Thyroid gland (tissue), 4 donors: ENCODE results near the gene TLCD5.

Source experiments
- POLR2A ChIP-seq, 2 donors: fragments of 450-650 bp; IDR thresholded peaks; one replicate each; pipeline ENCODE4 v1.6.1; 2017; ENCODE audit warnings: antibody characterized with exemption in 2 of 2, mild to moderate bottlenecking in 2 of 2, moderate library complexity in 1 of 2
- TF ChIP-seq, protein P1 (sequence below), 6 experiments: fragments of 200-600 bp in 3 of 6; fragments of 450-650 bp in 3 of 6; sonication (generic) in 3 of 6; IDR thresholded peaks; one replicate each; pipeline ENCODE4 v1.5.1; 2016 to 2019; ENCODE audit warnings: antibody characterized with exemption in 6 of 6, mild to moderate bottlenecking in 2 of 6, inconsistent platforms in 1 of 6, moderate library complexity in 1 of 6

DNA sequence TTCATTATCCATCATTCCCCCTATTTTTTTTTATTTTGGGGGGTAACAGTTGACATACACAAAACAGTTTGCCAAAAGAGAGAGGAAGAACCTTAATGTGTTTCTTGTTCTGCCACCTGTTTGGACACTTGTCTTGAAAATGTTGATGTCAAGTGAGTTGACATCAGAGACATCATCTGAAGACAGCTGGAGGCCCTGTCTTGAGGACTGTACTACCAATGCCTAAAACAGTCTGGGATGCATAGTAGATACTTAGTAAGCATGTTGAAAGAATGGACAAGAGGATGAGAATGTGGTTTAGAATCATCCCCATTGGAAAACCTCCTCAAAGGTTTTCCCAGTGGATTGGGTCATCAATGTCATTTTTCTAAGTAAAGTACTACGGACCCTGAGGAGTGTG lies 8.7 kb downstream of the TLCD5 start:
- TF ChIP-seq, protein P1, sequence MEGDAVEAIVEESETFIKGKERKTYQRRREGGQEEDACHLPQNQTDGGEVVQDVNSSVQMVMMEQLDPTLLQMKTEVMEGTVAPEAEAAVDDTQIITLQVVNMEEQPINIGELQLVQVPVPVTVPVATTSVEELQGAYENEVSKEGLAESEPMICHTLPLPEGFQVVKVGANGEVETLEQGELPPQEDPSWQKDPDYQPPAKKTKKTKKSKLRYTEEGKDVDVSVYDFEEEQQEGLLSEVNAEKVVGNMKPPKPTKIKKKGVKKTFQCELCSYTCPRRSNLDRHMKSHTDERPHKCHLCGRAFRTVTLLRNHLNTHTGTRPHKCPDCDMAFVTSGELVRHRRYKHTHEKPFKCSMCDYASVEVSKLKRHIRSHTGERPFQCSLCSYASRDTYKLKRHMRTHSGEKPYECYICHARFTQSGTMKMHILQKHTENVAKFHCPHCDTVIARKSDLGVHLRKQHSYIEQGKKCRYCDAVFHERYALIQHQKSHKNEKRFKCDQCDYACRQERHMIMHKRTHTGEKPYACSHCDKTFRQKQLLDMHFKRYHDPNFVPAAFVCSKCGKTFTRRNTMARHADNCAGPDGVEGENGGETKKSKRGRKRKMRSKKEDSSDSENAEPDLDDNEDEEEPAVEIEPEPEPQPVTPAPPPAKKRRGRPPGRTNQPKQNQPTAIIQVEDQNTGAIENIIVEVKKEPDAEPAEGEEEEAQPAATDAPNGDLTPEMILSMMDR (IDR thresholded peaks at IDR 0.05), result no peak
- TF ChIP-seq POLR2A (IDR thresholded peaks at IDR 0.05), result no peak
